Activated T-helper 1 cell treated with anti-CD3 and anti-CD28 coated beads, Interleukin-12 subunit alpha, Interleukin-12 subunit beta, Interleukin-2, Interleukin-4 antibody, amounts not matched to agents 30 ng/mL and 10 ng/mL and 1 ng/mL, durations not matched to agents 14 hours and 24 hours and 36 hours (primary cell): ENCODE results near the gene RERE. TPM values are rescaled to one million over a fixed set of nuclear protein-coding genes. Genes with fewer than 3 reads are reported as not detected.
"Not testable (repeated sequence)": the region's sequence is repeated elsewhere in the genome, so short reads cannot be mapped to it uniquely, and the experiment has no call there.

Source experiments
- DNase-seq: peaks from one replicate; pipeline ENCODE4 v3.0.0; 2021; ENCODE audit warnings: low spot score
- H3K27ac Mint-ChIP-seq: one replicate; pipeline ENCODE4 v1.8.0; 2021; ENCODE audit warnings: mild to moderate bottlenecking, mixed read lengths
- H3K27me3 Mint-ChIP-seq: one replicate; pipeline ENCODE4 v1.8.0; 2022; ENCODE audit warnings: mild to moderate bottlenecking, moderate library complexity, mixed read lengths; ENCODE audit not compliant: insufficient read depth
- H3K36me3 Mint-ChIP-seq: one replicate; pipeline ENCODE4 v1.8.0; 2021; ENCODE audit warnings: low read depth, mixed read lengths
- H3K4me1 Mint-ChIP-seq: one replicate; pipeline ENCODE4 v1.8.0; 2021; ENCODE audit warnings: low read depth, mixed read lengths
- H3K4me3 Mint-ChIP-seq: one replicate; pipeline ENCODE4 v1.8.0; 2021; ENCODE audit warnings: mild to moderate bottlenecking, moderate library complexity, mixed read lengths
- H3K9me3 Mint-ChIP-seq: one replicate; pipeline ENCODE4 v1.8.0; 2021; ENCODE audit warnings: mixed read lengths
- intact Hi-C: fragments of 100-400 bp; cut with micrococcal nuclease; formaldehyde crosslinking; loops from one replicate; pipeline ENCODE4 v1.15.1; 2024
- total RNA-seq: library from RNA; stranded (reverse); gene quantifications from 2 replicates; pipeline ENCODE4 v1.2.3, GENCODE V29; 2022

Gene RERE
- total RNA-seq, 1 donor from 2014 or later = 82.0 TPM

GRCh38 chr1:8455700-8456307 is 361.6 kb downstream of the RERE start:
- H3K27me3 Mint-ChIP-seq = no peaks in the 10 kb centered on the region
- H3K9me3 Mint-ChIP-seq = no peaks in the 10 kb centered on the region
- H3K4me3 Mint-ChIP-seq = no peak overlapping the region
- no peak for DNase-seq
- H3K4me1 Mint-ChIP-seq = peaks cover 29% of the 10 kb centered on the region
- H3K36me3 Mint-ChIP-seq = peaks cover 13% of the 10 kb centered on the region
- intact Hi-C loops = no loop called here
- no peak overlapping the region for H3K27ac Mint-ChIP-seq

GRCh38 chr1:8450312-8450711 is 367.1 kb downstream of the RERE start:
- Mint-ChIP-seq H3K36me3 (peaks cover 8% of the 10 kb centered on the region), H3K27me3 (no peaks in the 10 kb centered on the region), H3K27ac (no peak overlapping the region), H3K9me3 (no peaks in the 10 kb centered on the region), H3K4me1 (peaks cover 11% of the 10 kb centered on the region), H3K4me3 (no peak overlapping the region)
- intact Hi-C loops = no loop called here
- DNase-seq = no peak

GRCh38 chr1:8448911-8449661 is 368.4 kb downstream of the RERE start:
- intact Hi-C loops = no loop called here

GRCh38 chr1:8448505-8448904 is 368.9 kb downstream of the RERE start:
- DNase-seq, H3K27me3 Mint-ChIP-seq, H3K9me3 Mint-ChIP-seq, H3K4me3 Mint-ChIP-seq, H3K27ac Mint-ChIP-seq, intact Hi-C loops: not testable (repeated sequence)
- peaks cover 11% of the 10 kb centered on the region for H3K36me3 Mint-ChIP-seq
- peaks cover 14% of the 10 kb centered on the region for H3K4me1 Mint-ChIP-seq

More at GRCh38 chr1:8448911-8449661, 368.4 kb downstream of the RERE start:
- H3K4me3 Mint-ChIP-seq = no peak overlapping the region
- H3K27ac Mint-ChIP-seq = no peak overlapping the region
- H3K9me3 Mint-ChIP-seq = no peaks in the 10 kb centered on the region
- H3K27me3 Mint-ChIP-seq = no peaks in the 10 kb centered on the region
- peaks cover 14% of the 10 kb centered on the region for H3K4me1 Mint-ChIP-seq
- H3K36me3 Mint-ChIP-seq = peaks cover 11% of the 10 kb centered on the region
- no peak for DNase-seq

- Mint-ChIP-seq H3K4me3 (no peak overlapping the region), H3K27me3 (no peaks in the 10 kb centered on the region)
- intact Hi-C loops = loop anchor here (2.0 kb wide), 1 partner anchor 17 kb away; no protein-coding TSS in a partner anchor
Observed at GRCh38 chr1:8447616-8448150, 369.8 kb downstream of the RERE start.

GRCh38 chr1:8446119-8446518 is 371.3 kb downstream of the RERE start:
- not testable (repeated sequence) for H3K9me3 Mint-ChIP-seq, H3K27me3 Mint-ChIP-seq, DNase-seq
- intact Hi-C loops = loop anchor here (2.0 kb wide), 1 partner anchor 15 kb away; no protein-coding TSS in a partner anchor
- Mint-ChIP-seq H3K27ac (peak overlapping the region; percentile 37), H3K4me3 (peak overlapping the region; percentile 8), H3K4me1 (peaks cover 14% of the 10 kb centered on the region), H3K36me3 (peaks cover 16% of the 10 kb centered on the region)

More at GRCh38 chr1:8447616-8448150, 369.8 kb downstream of the RERE start:
- peak overlapping the region; percentile 45 for H3K27ac Mint-ChIP-seq
- no peaks in the 10 kb centered on the region for H3K9me3 Mint-ChIP-seq
- DNase-seq = no peak
- H3K4me1 Mint-ChIP-seq = peaks cover 14% of the 10 kb centered on the region
- H3K36me3 Mint-ChIP-seq = peaks cover 13% of the 10 kb centered on the region

GRCh38 chr1:8443558-8444194 is 373.8 kb downstream of the RERE start:
- Mint-ChIP-seq H3K27ac (no peak overlapping the region), H3K9me3 (no peaks in the 10 kb centered on the region), H3K4me1 (peaks cover 21% of the 10 kb centered on the region), H3K27me3 (no peaks in the 10 kb centered on the region), H3K36me3 (peaks cover 16% of the 10 kb centered on the region), H3K4me3 (no peak overlapping the region)
- intact Hi-C loops = no loop called here
- DNase-seq = no peak

GRCh38 chr1:8441426-8441825 is 376.0 kb downstream of the RERE start:
- Mint-ChIP-seq H3K27ac (no peak overlapping the region), H3K9me3 (no peaks in the 10 kb centered on the region), H3K27me3 (no peaks in the 10 kb centered on the region), H3K36me3 (peaks cover 14% of the 10 kb centered on the region), H3K4me3 (no peak overlapping the region), H3K4me1 (peaks cover 20% of the 10 kb centered on the region)
- no peak for DNase-seq
- intact Hi-C loops = no loop called here

- peaks cover 6% of the 10 kb centered on the region for H3K36me3 Mint-ChIP-seq
- no peaks in the 10 kb centered on the region for H3K9me3 Mint-ChIP-seq
- H3K27ac Mint-ChIP-seq = no peak overlapping the region
- H3K4me1 Mint-ChIP-seq = peaks cover 7% of the 10 kb centered on the region
- no peak overlapping the region for H3K4me3 Mint-ChIP-seq
- DNase-seq = no peak
- H3K27me3 Mint-ChIP-seq = no peaks in the 10 kb centered on the region
- intact Hi-C loops = no loop called here
Observed at GRCh38 chr1:8439015-8439702, 378.3 kb downstream of the RERE start.

- no peak for DNase-seq
- Mint-ChIP-seq H3K4me1 (peaks cover 7% of the 10 kb centered on the region), H3K36me3 (peaks cover 5% of the 10 kb centered on the region), H3K4me3 (no peak overlapping the region), H3K27ac (no peak overlapping the region), H3K27me3 (no peaks in the 10 kb centered on the region), H3K9me3 (no peaks in the 10 kb centered on the region)
- intact Hi-C loops = no loop called here
Observed at GRCh38 chr1:8438489-8438888, 379.0 kb downstream of the RERE start.

- intact Hi-C loops = no loop called here
- H3K4me3 Mint-ChIP-seq = no peak overlapping the region
- no peaks in the 10 kb centered on the region for H3K36me3 Mint-ChIP-seq
- no peak overlapping the region for H3K27ac Mint-ChIP-seq
- H3K9me3 Mint-ChIP-seq = no peaks in the 10 kb centered on the region
- peaks cover 8% of the 10 kb centered on the region for H3K4me1 Mint-ChIP-seq
- DNase-seq = no peak
- no peaks in the 10 kb centered on the region for H3K27me3 Mint-ChIP-seq
Observed at GRCh38 chr1:8437347-8437746, 380.1 kb downstream of the RERE start.

GRCh38 chr1:8435569-8436071 is 381.8 kb downstream of the RERE start:
- Mint-ChIP-seq H3K4me1 (peaks cover 25% of the 10 kb centered on the region), H3K36me3 (peaks cover 5% of the 10 kb centered on the region), H3K27me3 (no peaks in the 10 kb centered on the region), H3K4me3 (no peak overlapping the region), H3K27ac (no peak overlapping the region), H3K9me3 (no peaks in the 10 kb centered on the region)
- no peak for DNase-seq
- intact Hi-C loops = no loop called here
